Right atrium auricular region (tissue), 2 donors: Measurements from ENCODE around the gene SEPTIN12. TPM values are rescaled to one million over a fixed set of nuclear protein-coding genes. Genes with fewer than 3 reads are reported as not detected.

Experiments used
- DNase-seq: peaks from one replicate; pipeline ENCODE4 v3.0.0-alpha.2; 2019; ENCODE audit warnings: low spot score
- H3K27ac ChIP-seq, 2 donors: fragments of 200-600 bp; sonication (generic); 1 replicate in 1 of 2; 2 replicates in 1 of 2; pipeline ENCODE4 v1.5.1; 2016 to 2019
- H3K27me3 ChIP-seq, 2 donors: fragments of 200-600 bp; sonication (generic); one replicate each; pipeline versions ENCODE4 v1.5.1 to v1.6.0; 2017 to 2019
- H3K36me3 ChIP-seq: fragments of 200-600 bp; sonication (generic); one replicate; pipeline ENCODE4 v1.5.1; 2016
- H3K4me1 ChIP-seq, 2 donors: fragments of 200-600 bp; sonication (generic); one replicate each; pipeline versions ENCODE4 v1.5.1 to v1.6.0; 2017 to 2019
- H3K4me3 ChIP-seq, 2 donors: fragments of 200-600 bp; sonication (generic); 1 replicate in 1 of 2; 2 replicates in 1 of 2; pipeline ENCODE4 v1.5.1; 2017 to 2019; ENCODE audit warnings: mild to moderate bottlenecking in 1 of 2, moderate library complexity in 1 of 2
- H3K9me3 ChIP-seq, 2 donors: fragments of 200-600 bp; sonication (generic); one replicate each; pipeline ENCODE4 v1.5.1; 2019
- total RNA-seq, 2 donors: library from RNA; depleted of rRNA; stranded (reverse); fragments of >200 nt; gene quantifications; one replicate each; pipeline ENCODE4 v1.1.0, GENCODE V29; 2016
- TF ChIP-seq, protein P1 (sequence below), 2 donors: fragments of 200-600 bp; sonication (generic); IDR thresholded peaks; one replicate each; pipeline ENCODE4 v1.5.1; 2019; ENCODE audit warnings: antibody characterized with exemption in 2 of 2

The SEPTIN12 gene
- total RNA-seq, 2 donors from 2014 or later, result not detected

DNA sequence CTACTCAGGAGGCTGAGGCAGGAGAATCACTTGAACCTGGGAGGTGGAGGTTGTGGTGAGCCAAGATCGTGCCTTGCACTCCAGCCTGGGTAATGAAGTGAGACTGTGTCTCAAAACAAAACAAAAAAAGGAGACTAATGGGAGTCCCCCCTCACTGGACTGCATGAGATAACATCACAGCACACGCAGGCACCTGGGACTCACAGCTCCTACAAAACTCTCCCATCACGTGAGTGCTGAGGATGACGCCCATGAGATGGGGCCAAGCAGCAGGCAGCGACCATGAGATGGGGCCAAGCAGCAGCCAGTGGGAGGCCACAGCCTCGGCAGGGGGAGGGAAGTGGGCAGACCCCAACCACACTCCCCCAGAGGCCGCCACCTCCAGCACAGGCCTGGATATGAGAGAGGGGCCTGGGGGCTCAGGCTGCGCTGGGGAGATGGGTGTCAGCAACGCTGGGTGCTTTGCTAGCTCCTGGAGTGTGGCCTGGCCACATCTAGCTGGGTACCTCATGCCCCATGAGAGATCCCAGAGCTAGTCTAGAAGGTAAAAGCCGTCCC, 38.4 kb downstream of the SEPTIN12 start:
- no peaks in the 10 kb centered on the region for H3K27me3 ChIP-seq
- H3K36me3 ChIP-seq, result peaks cover 40% of the 10 kb centered on the region
- peaks cover 0 to 1% of the 10 kb centered on the region in 2 donors for H3K9me3 ChIP-seq
- no peaks in the 10 kb centered on the region for H3K4me1 ChIP-seq
- H3K27ac ChIP-seq, result no peak overlapping the region
- TF ChIP-seq, protein P1, sequence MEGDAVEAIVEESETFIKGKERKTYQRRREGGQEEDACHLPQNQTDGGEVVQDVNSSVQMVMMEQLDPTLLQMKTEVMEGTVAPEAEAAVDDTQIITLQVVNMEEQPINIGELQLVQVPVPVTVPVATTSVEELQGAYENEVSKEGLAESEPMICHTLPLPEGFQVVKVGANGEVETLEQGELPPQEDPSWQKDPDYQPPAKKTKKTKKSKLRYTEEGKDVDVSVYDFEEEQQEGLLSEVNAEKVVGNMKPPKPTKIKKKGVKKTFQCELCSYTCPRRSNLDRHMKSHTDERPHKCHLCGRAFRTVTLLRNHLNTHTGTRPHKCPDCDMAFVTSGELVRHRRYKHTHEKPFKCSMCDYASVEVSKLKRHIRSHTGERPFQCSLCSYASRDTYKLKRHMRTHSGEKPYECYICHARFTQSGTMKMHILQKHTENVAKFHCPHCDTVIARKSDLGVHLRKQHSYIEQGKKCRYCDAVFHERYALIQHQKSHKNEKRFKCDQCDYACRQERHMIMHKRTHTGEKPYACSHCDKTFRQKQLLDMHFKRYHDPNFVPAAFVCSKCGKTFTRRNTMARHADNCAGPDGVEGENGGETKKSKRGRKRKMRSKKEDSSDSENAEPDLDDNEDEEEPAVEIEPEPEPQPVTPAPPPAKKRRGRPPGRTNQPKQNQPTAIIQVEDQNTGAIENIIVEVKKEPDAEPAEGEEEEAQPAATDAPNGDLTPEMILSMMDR (IDR thresholded peaks at IDR 0.05), result no peak
- no peak for DNase-seq
- no peak overlapping the region for H3K4me3 ChIP-seq

DNA sequence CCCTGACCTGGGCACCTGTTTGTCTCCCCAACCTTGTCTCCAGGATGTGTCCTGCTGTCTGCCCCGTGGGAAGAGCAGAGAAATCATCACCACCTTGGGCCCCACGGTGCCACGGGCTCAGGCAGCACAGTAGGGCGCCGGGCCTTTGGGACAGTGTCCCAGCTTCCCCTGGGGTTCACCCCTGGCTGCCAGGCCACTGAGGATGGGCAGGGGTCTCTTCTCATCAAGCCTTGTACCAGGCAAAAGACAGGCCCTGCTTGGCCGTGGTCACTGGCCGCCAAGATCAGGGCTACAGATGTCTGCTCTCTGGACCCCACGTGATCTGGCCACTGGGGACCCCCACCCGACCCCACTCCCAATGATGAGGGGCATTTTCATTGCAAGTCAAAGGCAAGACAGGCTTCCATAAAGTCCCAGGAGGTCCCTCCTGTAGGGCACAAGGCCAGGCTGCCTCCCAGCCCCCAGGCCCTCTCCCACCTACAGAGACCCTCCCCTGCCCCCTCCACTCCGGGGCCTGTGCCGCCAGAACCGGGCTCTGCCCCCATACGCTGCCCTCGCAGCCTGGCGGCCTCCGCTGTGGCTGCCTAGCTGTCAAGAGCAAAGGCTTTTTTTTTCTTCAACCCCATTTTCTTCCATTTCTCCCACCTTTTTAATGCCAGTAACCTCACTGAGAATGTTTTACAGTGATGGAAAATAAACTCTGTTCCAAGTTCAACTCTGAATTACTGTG, 39.3 kb downstream of the SEPTIN12 start:
- no peak for DNase-seq
- Histone ChIP-seq H3K36me3 (peaks cover 32% of the 10 kb centered on the region), H3K9me3 (no peaks in the 10 kb centered on the region), H3K27me3 (no peaks in the 10 kb centered on the region), H3K27ac (no peak overlapping the region), H3K4me3 (no peak overlapping the region), H3K4me1 (no peaks in the 10 kb centered on the region)
- TF ChIP-seq, protein P1 (IDR thresholded peaks at IDR 0.05), result no peak

DNA sequence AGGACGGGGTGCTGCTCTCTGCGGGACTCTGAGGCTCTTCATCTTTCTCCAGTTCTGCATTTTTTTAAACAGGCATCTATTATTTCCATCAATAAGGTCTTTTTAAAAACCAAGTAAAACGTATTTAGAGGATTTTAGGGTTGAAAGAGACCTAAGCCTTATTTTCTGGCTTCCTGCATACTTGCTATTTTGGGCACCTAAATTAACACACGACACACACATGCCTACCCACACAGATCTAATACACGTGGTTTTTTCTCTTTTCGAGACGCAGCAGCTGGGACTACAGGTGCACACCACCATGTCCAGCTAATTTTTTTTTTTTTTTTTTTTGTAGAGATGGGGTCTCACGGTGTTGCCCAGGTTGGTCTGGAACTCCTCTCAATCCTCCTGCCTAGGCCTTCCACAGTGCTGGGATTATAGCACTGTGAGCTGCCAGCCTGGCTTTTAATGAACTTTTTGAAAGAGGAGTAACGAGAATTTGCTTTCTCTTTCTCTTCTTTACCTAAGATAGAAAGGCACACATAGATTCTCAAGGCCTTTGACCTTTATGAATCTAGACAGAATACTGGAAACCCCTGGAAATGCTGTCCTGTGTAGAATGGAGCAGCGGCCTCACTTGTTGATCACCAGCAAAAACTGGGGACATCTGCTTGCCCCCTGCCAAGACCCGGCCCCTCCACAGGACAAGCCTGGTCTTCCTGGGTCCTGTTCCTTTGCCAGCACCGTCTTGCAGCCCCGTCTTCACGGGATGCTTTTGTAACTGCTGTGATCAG, 40.1 kb downstream of the SEPTIN12 start:
- Histone ChIP-seq H3K27ac (no peak overlapping the region), H3K27me3 (no peaks in the 10 kb centered on the region), H3K36me3 (peaks cover 25% of the 10 kb centered on the region), H3K9me3 (no peaks in the 10 kb centered on the region), H3K4me1 (no peaks in the 10 kb centered on the region), H3K4me3 (no peak overlapping the region)
- TF ChIP-seq, protein P1 (IDR thresholded peaks at IDR 0.05), result no peak
- no peak for DNase-seq

DNA sequence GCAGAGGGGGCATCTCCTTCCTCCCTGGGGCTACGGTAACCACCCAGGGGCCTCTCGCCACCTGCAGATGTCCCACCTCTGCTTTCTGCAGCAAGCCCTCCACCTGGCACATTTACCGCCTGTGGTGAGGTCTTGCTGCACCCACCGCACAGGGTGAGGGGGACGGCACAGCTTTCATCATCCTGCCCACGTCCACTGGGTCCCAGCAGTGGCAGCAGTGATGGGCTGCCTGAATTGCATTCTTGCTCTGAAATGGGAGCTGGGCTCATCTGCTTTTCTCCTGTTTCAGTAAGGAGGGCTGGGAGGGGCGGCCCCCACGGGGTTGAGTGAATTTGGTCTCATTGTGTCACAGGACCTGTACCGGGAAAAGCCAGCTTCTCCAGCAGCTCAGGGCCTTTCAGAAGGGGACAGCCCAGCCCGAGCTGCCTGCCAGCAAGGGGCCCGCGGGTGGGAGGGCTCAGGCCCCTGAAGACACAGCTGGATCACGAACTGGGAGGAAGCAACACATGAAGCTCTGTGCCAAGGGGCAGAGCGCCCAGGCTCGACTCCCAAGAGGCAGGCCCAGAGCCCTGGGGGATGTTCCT, 41.1 kb downstream of the SEPTIN12 start:
- no peak overlapping the region for H3K4me3 ChIP-seq
- DNase-seq, result no peak
- no peaks in the 10 kb centered on the region for H3K4me1 ChIP-seq
- H3K27ac ChIP-seq, result no peak overlapping the region
- H3K27me3 ChIP-seq, result no peaks in the 10 kb centered on the region
- no peaks in the 10 kb centered on the region for H3K9me3 ChIP-seq
- TF ChIP-seq, protein P1 (IDR thresholded peaks at IDR 0.05), result no peak
- H3K36me3 ChIP-seq, result peaks cover 14% of the 10 kb centered on the region

DNA sequence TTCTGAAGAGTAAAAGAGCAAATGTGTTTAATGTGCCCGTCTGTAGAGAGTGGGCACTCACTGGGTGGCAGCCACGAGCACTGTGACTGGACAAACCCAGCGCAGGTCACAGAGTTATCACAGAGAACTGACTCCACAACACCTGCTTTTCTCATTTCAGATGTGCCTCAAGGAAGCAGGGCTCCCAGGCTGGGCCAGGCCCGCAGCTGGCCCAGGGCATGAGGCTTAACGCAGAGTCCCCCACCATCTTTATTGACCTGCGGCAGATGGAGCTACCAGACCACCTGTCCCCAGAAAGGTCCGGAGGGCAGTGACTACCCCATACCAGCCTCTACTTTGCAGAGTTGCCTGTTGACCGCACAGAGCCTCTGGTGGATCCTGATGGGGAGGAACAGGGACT, 41.9 kb downstream of the SEPTIN12 start:
- H3K36me3 ChIP-seq, result peaks cover 6% of the 10 kb centered on the region
- H3K27me3 ChIP-seq, result no peaks in the 10 kb centered on the region
- no peak overlapping the region for H3K4me3 ChIP-seq
- H3K4me1 ChIP-seq, result no peaks in the 10 kb centered on the region
- no peak overlapping the region for H3K27ac ChIP-seq
- TF ChIP-seq, protein P1 (IDR thresholded peaks at IDR 0.05), result no peak
- H3K9me3 ChIP-seq, result no peaks in the 10 kb centered on the region
- no peak for DNase-seq
